DOHH2 (cell line): Measurements from ENCODE around the gene CYSRT1.

ENCODE experiments used
- H3F3A ChIP-seq: fragments of 200-600 bp; sonication (generic), shearing (Covaris generic); 2 replicates; pipeline ENCODE4 v1.6.0; 2016; ENCODE audit warnings: antibody characterized with exemption, mild to moderate bottlenecking; ENCODE audit not compliant: control insufficient read depth, insufficient read depth
- H3K27ac ChIP-seq: fragments of 200-600 bp; sonication (generic); 2 replicates; pipeline ENCODE4 v1.5.1; 2014; ENCODE audit warnings: low read depth, mild to moderate bottlenecking, low read length, moderate library complexity
- H3K27me3 ChIP-seq: fragments of 200-600 bp; sonication (generic); 2 replicates; pipeline ENCODE4 v1.6.1; 2014; ENCODE audit warnings: mild to moderate bottlenecking, low read length, mixed read lengths; ENCODE audit not compliant: control insufficient read depth
- H3K36me3 ChIP-seq: fragments of 200-600 bp; sonication (generic); 2 replicates; pipeline ENCODE4 v1.6.1; 2014; ENCODE audit warnings: mild to moderate bottlenecking, low read length, moderate library complexity, mixed read lengths; ENCODE audit not compliant: control insufficient read depth
- H3K4me1 ChIP-seq: fragments of 200-600 bp; sonication (generic); 2 replicates; pipeline ENCODE4 v1.6.1; 2014; ENCODE audit warnings: mild to moderate bottlenecking, low read length, mixed read lengths; ENCODE audit not compliant: control insufficient read depth
- H3K4me2 ChIP-seq: fragments of 200-600 bp; sonication (generic); 2 replicates; pipeline ENCODE4 v1.6.0; 2014; ENCODE audit warnings: mild to moderate bottlenecking, low read length, moderate library complexity
- H3K4me3 ChIP-seq: fragments of 200-600 bp; sonication (generic); 2 replicates; pipeline ENCODE4 v1.5.1; 2014; ENCODE audit warnings: mild to moderate bottlenecking, low read length, mixed read lengths
- H3K79me2 ChIP-seq: fragments of 200-600 bp; sonication (generic); 2 replicates; pipeline ENCODE4 v1.6.1; 2014; ENCODE audit warnings: mild to moderate bottlenecking, low read length, mixed read lengths; ENCODE audit not compliant: control insufficient read depth
- H3K9me2 ChIP-seq: fragments of 200-600 bp; sonication (generic); replicated peaks from 2 replicates; pipeline ENCODE4 v1.6.1; 2014; ENCODE audit warnings: mild to moderate bottlenecking, low read length, mixed read lengths; ENCODE audit not compliant: control insufficient read depth
- H3K9me3 ChIP-seq: fragments of 200-600 bp; sonication (generic); 2 replicates; pipeline ENCODE4 v1.6.1; 2014; ENCODE audit warnings: antibody characterized with exemption, low read length, mixed read lengths; ENCODE audit not compliant: control insufficient read depth, insufficient read depth
- H4K20me1 ChIP-seq: fragments of 200-600 bp; sonication (generic); 2 replicates; pipeline ENCODE4 v1.6.0; 2014; ENCODE audit warnings: low read depth, mild to moderate bottlenecking, antibody characterized with exemption, low read length, moderate library complexity; ENCODE audit not compliant: control insufficient read depth, insufficient read depth
- EZH2phosphoT487 ChIP-seq: fragments of 200-600 bp; sonication (generic); IDR thresholded peaks from 2 replicates; pipeline ENCODE4 v1.6.1; 2017; ENCODE audit warnings: borderline replicate concordance, mild to moderate bottlenecking, antibody characterized with exemption, low read length, moderate library complexity, mixed read lengths
- TF ChIP-seq, protein P1 (sequence below): fragments of 200-600 bp; sonication (generic); IDR thresholded peaks from one replicate; pipeline ENCODE4 v1.5.1; 2014; ENCODE audit warnings: antibody characterized with exemption, mild to moderate bottlenecking, low read depth, low read length; ENCODE audit not compliant: poor library complexity, severe bottlenecking

The CYSRT1 gene

DNA sequence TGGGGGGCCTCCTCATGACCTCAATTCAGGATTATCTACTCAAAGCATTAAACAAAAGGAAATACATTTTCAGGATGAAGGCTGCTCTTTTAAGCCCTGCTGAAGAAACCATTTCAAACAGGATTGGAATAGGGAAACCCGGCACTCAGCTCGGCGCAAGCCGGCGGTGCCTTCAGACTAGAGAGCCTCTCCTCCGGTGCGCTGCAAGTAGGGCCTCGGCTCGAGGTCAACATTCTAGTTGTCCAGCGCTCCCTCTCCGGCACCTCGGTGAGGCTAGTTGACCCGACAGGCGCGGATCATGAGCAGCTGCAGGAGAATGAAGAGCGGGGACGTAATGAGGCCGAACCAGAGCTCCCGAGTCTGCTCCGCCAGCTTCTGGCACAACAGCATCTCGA lies 20.2 kb upstream of the CYSRT1 start:
- no peaks in the 10 kb centered on the region for H3K27me3 ChIP-seq
- no peaks in the 10 kb centered on the region for H3K9me2 ChIP-seq
- H3K79me2 ChIP-seq: peaks cover 76% of the 10 kb centered on the region
- H3K36me3 ChIP-seq: peaks cover 36% of the 10 kb centered on the region
- H3K4me3 ChIP-seq: peak overlapping the region; percentile 99
- no peak overlapping the region for H3K27ac ChIP-seq
- no peaks in the 10 kb centered on the region for H3K9me3 ChIP-seq
- H3F3A ChIP-seq: peaks cover 6% of the 10 kb centered on the region
- no peak for TF ChIP-seq EZH2phosphoT487
- TF ChIP-seq, protein P1, sequence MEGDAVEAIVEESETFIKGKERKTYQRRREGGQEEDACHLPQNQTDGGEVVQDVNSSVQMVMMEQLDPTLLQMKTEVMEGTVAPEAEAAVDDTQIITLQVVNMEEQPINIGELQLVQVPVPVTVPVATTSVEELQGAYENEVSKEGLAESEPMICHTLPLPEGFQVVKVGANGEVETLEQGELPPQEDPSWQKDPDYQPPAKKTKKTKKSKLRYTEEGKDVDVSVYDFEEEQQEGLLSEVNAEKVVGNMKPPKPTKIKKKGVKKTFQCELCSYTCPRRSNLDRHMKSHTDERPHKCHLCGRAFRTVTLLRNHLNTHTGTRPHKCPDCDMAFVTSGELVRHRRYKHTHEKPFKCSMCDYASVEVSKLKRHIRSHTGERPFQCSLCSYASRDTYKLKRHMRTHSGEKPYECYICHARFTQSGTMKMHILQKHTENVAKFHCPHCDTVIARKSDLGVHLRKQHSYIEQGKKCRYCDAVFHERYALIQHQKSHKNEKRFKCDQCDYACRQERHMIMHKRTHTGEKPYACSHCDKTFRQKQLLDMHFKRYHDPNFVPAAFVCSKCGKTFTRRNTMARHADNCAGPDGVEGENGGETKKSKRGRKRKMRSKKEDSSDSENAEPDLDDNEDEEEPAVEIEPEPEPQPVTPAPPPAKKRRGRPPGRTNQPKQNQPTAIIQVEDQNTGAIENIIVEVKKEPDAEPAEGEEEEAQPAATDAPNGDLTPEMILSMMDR: no peak
- peak overlapping the region; percentile 92 for H3K4me2 ChIP-seq
- H4K20me1 ChIP-seq: peaks cover 5% of the 10 kb centered on the region; the same call in 1 of the 2 replicates
- H3K4me1 ChIP-seq: peaks cover 52% of the 10 kb centered on the region

DNA sequence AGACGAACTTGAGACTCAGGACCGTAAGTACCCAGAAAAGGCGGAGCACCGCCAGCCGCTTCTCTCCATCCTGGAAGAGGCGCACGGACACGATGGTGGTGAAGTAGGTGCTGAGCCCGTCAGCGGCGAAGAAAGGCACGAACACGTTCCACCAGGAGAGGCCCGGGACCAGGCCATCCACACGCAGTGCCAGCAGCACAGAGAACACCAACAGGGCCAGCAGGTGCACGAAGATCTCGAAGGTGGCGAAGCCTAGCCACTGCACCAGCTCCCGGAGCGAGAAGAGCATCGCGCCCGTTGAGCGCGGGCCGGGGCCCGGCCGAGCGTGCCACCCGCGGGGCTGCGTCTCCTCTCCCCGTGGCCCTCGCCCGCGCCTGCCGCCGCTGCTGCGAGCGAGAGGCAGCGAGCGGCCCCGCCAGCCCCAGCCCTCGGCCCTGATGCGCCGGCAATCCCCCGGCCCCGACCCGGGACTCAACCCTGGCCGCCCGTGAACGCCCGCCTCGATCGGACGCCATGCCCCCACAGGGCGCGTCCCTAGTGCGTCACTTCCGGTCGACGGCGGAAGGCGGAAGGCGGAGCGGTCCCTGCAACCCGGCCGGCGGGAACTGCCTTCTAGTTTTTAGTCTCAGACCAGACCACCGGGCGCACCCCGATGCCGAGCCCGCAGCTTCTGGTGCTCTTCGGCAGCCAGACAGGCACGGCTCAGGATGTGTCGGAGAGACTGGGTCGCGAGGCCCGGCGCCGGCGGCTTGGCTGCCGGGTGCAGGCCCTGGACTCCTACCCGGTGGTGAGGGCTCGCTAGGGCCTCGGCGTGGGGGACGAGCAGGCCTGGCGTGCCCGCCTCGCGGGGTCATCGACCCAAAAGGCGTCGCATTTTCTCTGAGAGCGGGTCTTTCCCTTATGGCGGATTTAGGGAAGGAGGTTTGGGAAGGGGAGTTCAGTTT lies 19.6 kb upstream of the CYSRT1 start, which contains the start of the genes NDOR1 and TMEM203:
Gene NDOR1 (plus strand): TSS at position 575 of the 944 bp plus-strand sequence. CDS start 78 bp downstream, at position 653.
Gene TMEM203 (minus strand): TSS at position 523 of the 944 bp plus-strand sequence. CDS start 234 bp downstream, at position 289.
- TF ChIP-seq, protein P1: no peak
- TF ChIP-seq EZH2phosphoT487: no peak
- Histone ChIP-seq H3K27me3 (no peaks in the 10 kb centered on the region), H3K9me2 (no peaks in the 10 kb centered on the region), H3K9me3 (no peaks in the 10 kb centered on the region), H4K20me1 (peaks cover 5% of the 10 kb centered on the region; the same call in 1 of the 2 replicates), H3K4me2 (peak within 1 kb of the TSS; percentile 92), H3K36me3 (peaks cover 36% of the 10 kb centered on the region), H3K79me2 (peaks cover 76% of the 10 kb centered on the region), H3K4me3 (peak within 1 kb of the TSS; percentile 99), H3K4me1 (peaks cover 52% of the 10 kb centered on the region), H3K27ac (peak within 1 kb of the TSS; percentile 45), H3F3A (peaks cover 6% of the 10 kb centered on the region)

DNA sequence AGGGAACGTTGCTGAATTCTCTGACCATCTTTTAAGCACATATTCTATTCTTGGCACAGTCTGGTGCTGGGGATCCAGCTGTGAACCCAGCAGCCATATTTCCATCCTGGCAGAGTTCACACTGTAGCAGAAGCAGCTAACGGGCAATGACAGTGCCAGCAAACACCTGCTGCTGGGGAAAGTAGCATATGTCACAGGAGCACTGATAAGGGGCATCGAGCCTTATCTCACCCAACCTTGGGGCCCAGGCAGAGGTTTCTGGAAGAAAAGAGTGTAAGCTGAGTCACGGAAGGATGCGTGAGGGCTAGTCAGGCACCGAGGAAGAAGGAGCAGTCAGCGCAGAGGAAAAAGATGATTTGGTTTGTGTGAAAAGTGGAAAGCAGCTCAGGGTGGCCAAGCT lies 18.4 kb upstream of the CYSRT1 start:
- peaks cover 46% of the 10 kb centered on the region for H3K4me1 ChIP-seq
- peak overlapping the region; percentile 92 for H3K4me2 ChIP-seq
- TF ChIP-seq, protein P1: no peak
- TF ChIP-seq EZH2phosphoT487: no peak
- peak overlapping the region; percentile 99 for H3K4me3 ChIP-seq
- H3K9me2 ChIP-seq: no peaks in the 10 kb centered on the region
- H3K36me3 ChIP-seq: peaks cover 40% of the 10 kb centered on the region
- H3K79me2 ChIP-seq: peaks cover 69% of the 10 kb centered on the region
- H3F3A ChIP-seq: peaks cover 6% of the 10 kb centered on the region
- no peaks in the 10 kb centered on the region for H3K27me3 ChIP-seq
- no peak overlapping the region for H3K27ac ChIP-seq
- H3K9me3 ChIP-seq: no peaks in the 10 kb centered on the region
- H4K20me1 ChIP-seq: peaks cover 5% of the 10 kb centered on the region; the same call in 1 of the 2 replicates
